K562 (cell line): ENCODE data around the gene PNPLA1. TPM values are rescaled to one million over a fixed set of nuclear protein-coding genes. Genes with fewer than 3 reads are reported as not detected.

Experiments
- BHLHE40 ChIP-seq: IDR thresholded peaks from 2 replicates; pipeline ENCODE4 v1.6.1; 2011; ENCODE audit warnings: low read length, improper control_type of control experiment
- CC2D1A ChIP-seq: fragments of 450-650 bp; IDR thresholded peaks from 2 replicates; pipeline ENCODE4 v1.6.1; 2017; ENCODE audit warnings: mild to moderate bottlenecking
- CTCF ChIP-seq, 3 experiments: IDR thresholded peaks in 2 of 3; conservative IDR thresholded peaks in 1 of 3; 2 replicates each; pipeline ENCODE4 v1.5.1; 2011 to 2012; ENCODE audit warnings: low read length in 3 of 3, mild to moderate bottlenecking in 3 of 3, control low read depth in 2 of 3, improper control_type of control experiment in 1 of 3, inconsistent platforms in 1 of 3, low read depth in 1 of 3, mixed read lengths in 1 of 3, moderate library complexity in 1 of 3; ENCODE audit not compliant: insufficient read depth in 2 of 3
- DMBX1 ChIP-seq: fragments of 250-450 bp; sonication (Bioruptor Pico); IDR thresholded peaks from 2 replicates; pipeline ENCODE4 v1.8.0; 2022; ENCODE audit warnings: inconsistent platforms, mild to moderate bottlenecking, moderate library complexity, borderline replicate concordance
- IRF9 ChIP-seq: fragments of 450-650 bp; IDR thresholded peaks from 2 replicates; pipeline ENCODE4 v1.6.1; 2016; ENCODE audit warnings: missing biosample characterization, missing genetic modification characterization
- KAT8 ChIP-seq: fragments of 450-650 bp; IDR thresholded peaks from 2 replicates; pipeline ENCODE4 v1.6.1; 2016; ENCODE audit warnings: low read depth, mild to moderate bottlenecking
- KDM1A ChIP-seq, 2 experiments: fragments of 450-650 bp; IDR thresholded peaks; 2 replicates each; pipeline ENCODE4 v1.6.1; 2016; ENCODE audit warnings: mild to moderate bottlenecking in 2 of 2
- KLF13 ChIP-seq: fragments of 450-650 bp; IDR thresholded peaks from 2 replicates; pipeline ENCODE4 v1.6.1; 2016; ENCODE audit warnings: missing genetic modification characterization, low read depth, mild to moderate bottlenecking, missing compliant biosample characterization, moderate library complexity, borderline replicate concordance
- KLF6 ChIP-seq: fragments of 250-450 bp; sonication (Bioruptor Pico); IDR thresholded peaks from 2 replicates; pipeline ENCODE4 v1.4.0; 2020; ENCODE audit warnings: mild to moderate bottlenecking, moderate library complexity, borderline replicate concordance
- MAX ChIP-seq: sonication (generic); formaldehyde crosslinking; IDR thresholded peaks from 2 replicates; pipeline ENCODE4 v1.9.0; 2022; ENCODE audit warnings: mild to moderate bottlenecking, missing genetic modification reagents
- MECOM ChIP-seq: fragments of 250-450 bp; sonication (Bioruptor Pico); IDR thresholded peaks from 2 replicates; pipeline ENCODE4 v1.8.0; 2022; ENCODE audit warnings: inconsistent platforms
- MEF2A ChIP-seq: IDR thresholded peaks from 2 replicates; pipeline ENCODE4 v1.6.1; 2011; ENCODE audit warnings: low read depth, mild to moderate bottlenecking, low read length, moderate library complexity; ENCODE audit not compliant: control insufficient read depth
- MXD1 ChIP-seq: fragments of 250-450 bp; sonication (Bioruptor Pico); IDR thresholded peaks from 2 replicates; pipeline ENCODE4 v1.8.0; 2021; ENCODE audit warnings: borderline replicate concordance, mild to moderate bottlenecking, moderate library complexity; ENCODE audit not compliant: poor library complexity, severe bottlenecking
- NFXL1 ChIP-seq: fragments of 450-650 bp; formaldehyde crosslinking; IDR thresholded peaks from 2 replicates; pipeline ENCODE4 v1.4.0; 2021; ENCODE audit warnings: mild to moderate bottlenecking
- PBX2 ChIP-seq, 2 experiments: IDR thresholded peaks in 1 of 2; conservative IDR thresholded peaks in 1 of 2; 2 replicates each; pipeline ENCODE4 v1.6.1; 2016; ENCODE audit warnings: low read depth in 2 of 2, mild to moderate bottlenecking in 1 of 2, missing compliant biosample characterization in 1 of 2, missing genetic modification characterization in 1 of 2, moderate library complexity in 1 of 2
- PHF21A ChIP-seq: fragments of 450-650 bp; IDR thresholded peaks from 2 replicates; pipeline ENCODE4 v1.6.1; 2017; ENCODE audit warnings: low read depth, borderline replicate concordance
- STAT5A ChIP-seq: IDR thresholded peaks from 2 replicates; pipeline ENCODE4 v1.6.1; 2012; ENCODE audit warnings: low read length, inconsistent platforms, borderline replicate concordance
- TCF15 ChIP-seq: fragments of 250-450 bp; sonication (Bioruptor Pico); IDR thresholded peaks from 2 replicates; pipeline ENCODE4 v1.8.0; 2022; ENCODE audit warnings: moderate library complexity, mild to moderate bottlenecking, inconsistent platforms
- WHSC1 ChIP-seq: IDR thresholded peaks from one replicate; pipeline ENCODE4 v1.6.1; 2012; ENCODE audit warnings: low read length, control low read depth, inconsistent platforms
- ZFP36 ChIP-seq: fragments of 150-350 bp; IDR thresholded peaks from 2 replicates; pipeline ENCODE4 v1.6.1; 2018; ENCODE audit warnings: low read length, low read depth; ENCODE audit not compliant: partially characterized antibody
- ZNF175 ChIP-seq: fragments of 200-800 bp; sonication (Bioruptor generic); IDR thresholded peaks from 2 replicates; pipeline ENCODE4 v1.6.1; 2016; ENCODE audit warnings: low read depth, mild to moderate bottlenecking, missing genetic modification characterization, missing compliant biosample characterization
- ZNF239 ChIP-seq: fragments of 250-450 bp; sonication (Bioruptor Pico); IDR thresholded peaks from 2 replicates; pipeline ENCODE4 v1.4.0; 2020; ENCODE audit warnings: mild to moderate bottlenecking
- ZNF830 ChIP-seq: fragments of 250-450 bp; sonication (Bioruptor Pico); IDR thresholded peaks from 2 replicates; pipeline ENCODE4 v1.5.0; 2021; ENCODE audit warnings: mild to moderate bottlenecking
- polyA plus RNA-seq, 8 experiments: library from polyadenylated mRNA; depleted of rRNA in 4 of 8; stranded (reverse) in 5 of 8; unstranded in 3 of 8; fragments of >200 nt; fragmentation: Nextera tagmentation in 2 of 8; fragmentation: Illumina TruSeq in 1 of 8; extraction: Ambion mirVana in 2 of 8; extraction: Trizol in 1 of 8; gene quantifications; 2 replicates each; pipeline versions ENCODE4 v1.2.1 to v1.2.3, GENCODE V29; 2011 to 2014; ENCODE audit warnings: inconsistent platforms in 1 of 8, missing spikeins in 1 of 8
- total RNA-seq, 7 experiments: library from RNA; depleted of rRNA in 6 of 7; stranded (reverse); fragments of >200 nt in 6 of 7; fragmentation: Illumina TruSeq in 2 of 7; extraction: Trizol in 2 of 7; gene quantifications; 2 replicates each; pipeline versions ENCODE4 v1.2.1 to v1.2.3, GENCODE V29; 2011 to 2021; ENCODE audit warnings: low replicate concordance in 1 of 7

PNPLA1 gene
- total and polyA plus RNA-seq, 9 of the 15 experiments (the other 6 are each of a cell fraction or from before 2014, with no cell fraction given), result 0.04 to 0.27 (median 0.13) TPM; not detected in 2

- TF ChIP-seq ZNF175 (no peak), ZNF830 (CRISPR knock-in tag) (no peak), PBX2 (CRISPR knock-in tag; IDR thresholded peaks at IDR 0.05; ENCODE audit: low read depth) (no peak), PBX2 (tag; conservative IDR thresholded peaks at IDR 0.05; ENCODE audit: low read depth) (no peak), IRF9 (tag) (0 out of 2 replicates have a peak, but pooled peaks have one; percentile 54), KDM1A (IDR thresholded peaks at IDR 0.05) (no peak), KAT8 (no peak), MAX (CRISPR knock-in tag) (no peak), WHSC1 (no peak), TCF15 (CRISPR knock-in tag) (no peak), CC2D1A (no peak), STAT5A (no peak), CTCF (IDR thresholded peaks at IDR 0.05 in 2 of 3, conservative IDR thresholded peaks at IDR 0.05 in 1 of 3; ENCODE audit: insufficient read depth in 2 of 3, low read depth in 1 of 3, low read length in 3 of 3) (no peak), BHLHE40 (no peak), MECOM (CRISPR knock-in tag) (no peak), KLF13 (no peak), MXD1 (CRISPR knock-in tag) (no peak), DMBX1 (CRISPR knock-in tag) (no peak), ZNF239 (no peak), MEF2A (no peak), NFXL1 (no peak), ZFP36 (no peak), KLF6 (CRISPR knock-in tag) (no peak), PHF21A (no peak)
Measured at GRCh38 chr6:36283608-36284007, 13.7 kb downstream of the PNPLA1 start (continued).
